Skeletal muscle satellite cell (primary cell): ENCODE results near the gene RANBP17. TPM values are rescaled to one million over a fixed set of nuclear protein-coding genes. Genes with fewer than 3 reads are reported as not detected.

Source experiments
- H3K27me3 ChIP-seq: 2 replicates; pipeline ENCODE4 v1.7.0; 2013; ENCODE audit warnings: low read length; ENCODE audit not compliant: control insufficient read depth, insufficient read depth
- H3K36me3 ChIP-seq: 2 replicates; pipeline ENCODE4 v1.7.0; 2013; ENCODE audit warnings: mild to moderate bottlenecking, control low read depth, low read length; ENCODE audit not compliant: insufficient read depth
- H3K4me1 ChIP-seq: 2 replicates; pipeline ENCODE4 v1.7.0; 2013; ENCODE audit warnings: low read length; ENCODE audit not compliant: control insufficient read depth, insufficient read depth
- H3K4me2 ChIP-seq: 2 replicates; pipeline ENCODE4 v1.7.0; 2013; ENCODE audit warnings: mild to moderate bottlenecking, low read length
- H3K4me3 ChIP-seq: 2 replicates; pipeline ENCODE4 v1.7.0; 2013; ENCODE audit warnings: low read length
- H3K9ac ChIP-seq: 2 replicates; pipeline ENCODE4 v1.7.0; 2013; ENCODE audit warnings: mild to moderate bottlenecking, low read depth, low read length, moderate library complexity
- H3K9me3 ChIP-seq: replicated peaks from 2 replicates; pipeline ENCODE4 v1.7.0; 2013; ENCODE audit warnings: mild to moderate bottlenecking, control low read depth, low read length
- small RNA-seq: library from RNA; depleted of rRNA; stranded (forward); fragments of <200 nt; gene quantifications from one replicate; pipeline ENCODE3, GENCODE V24; 2012

The RANBP17 gene

GRCh38 chr5:171335616-171336015, 473.8 kb downstream of the RANBP17 start:
- Histone ChIP-seq H3K9ac (no peak overlapping the region), H3K4me2 (no peak overlapping the region), H3K4me3 (no peak overlapping the region), H3K9me3 (no peaks in the 10 kb centered on the region), H3K36me3 (no peaks in the 10 kb centered on the region), H3K4me1 (peaks cover 6% of the 10 kb centered on the region), H3K27me3 (peaks cover 56% of the 10 kb centered on the region)

GRCh38 chr5:171336521-171337209, 474.8 kb downstream of the RANBP17 start:
- Histone ChIP-seq H3K4me3 (peak overlapping the region; percentile 70), H3K27me3 (peaks cover 48% of the 10 kb centered on the region), H3K9ac (peak overlapping the region; percentile 60)

GRCh38 chr5:171337210-171337569, 475.4 kb downstream of the RANBP17 start:
- Histone ChIP-seq H3K4me3 (peak overlapping the region; percentile 70), H3K27me3 (peaks cover 43% of the 10 kb centered on the region), H3K4me2 (peak overlapping the region; percentile 87), H3K9me3 (no peaks in the 10 kb centered on the region), H3K9ac (peak overlapping the region; percentile 60), H3K36me3 (no peaks in the 10 kb centered on the region), H3K4me1 (peaks cover 6% of the 10 kb centered on the region)

More at GRCh38 chr5:171336521-171337209, 474.8 kb downstream of the RANBP17 start:
- H3K4me2 ChIP-seq = peak overlapping the region; percentile 87
- peaks cover 6% of the 10 kb centered on the region for H3K4me1 ChIP-seq
- H3K9me3 ChIP-seq = no peaks in the 10 kb centered on the region
- H3K36me3 ChIP-seq = no peaks in the 10 kb centered on the region

GRCh38 chr5:171340042-171340441, 478.2 kb downstream of the RANBP17 start:
- Histone ChIP-seq H3K4me3 (no peak overlapping the region), H3K4me2 (no peak overlapping the region), H3K36me3 (no peaks in the 10 kb centered on the region), H3K9ac (no peak overlapping the region), H3K27me3 (peaks cover 33% of the 10 kb centered on the region), H3K9me3 (no peaks in the 10 kb centered on the region), H3K4me1 (peaks cover 6% of the 10 kb centered on the region)

GRCh38 chr5:171340491-171340890, 478.7 kb downstream of the RANBP17 start:
- H3K4me2 ChIP-seq = no peak overlapping the region
- H3K36me3 ChIP-seq = no peaks in the 10 kb centered on the region
- no peak overlapping the region for H3K9ac ChIP-seq
- peaks cover 6% of the 10 kb centered on the region for H3K4me1 ChIP-seq
- no peaks in the 10 kb centered on the region for H3K9me3 ChIP-seq
- H3K27me3 ChIP-seq = peaks cover 28% of the 10 kb centered on the region
- H3K4me3 ChIP-seq = no peak overlapping the region

GRCh38 chr5:171342362-171343111, 480.7 kb downstream of the RANBP17 start:
- Histone ChIP-seq H3K4me1 (peaks cover 2% of the 10 kb centered on the region), H3K4me2 (no peak overlapping the region), H3K9me3 (no peaks in the 10 kb centered on the region), H3K4me3 (no peak overlapping the region), H3K9ac (no peak overlapping the region), H3K36me3 (no peaks in the 10 kb centered on the region), H3K27me3 (peaks cover 15% of the 10 kb centered on the region)

GRCh38 chr5:171344936-171345608, 483.3 kb downstream of the RANBP17 start:
- no peak overlapping the region for H3K4me3 ChIP-seq
- peaks cover 5% of the 10 kb centered on the region for H3K27me3 ChIP-seq
- H3K9me3 ChIP-seq = no peaks in the 10 kb centered on the region
- H3K36me3 ChIP-seq = no peaks in the 10 kb centered on the region
- no peak overlapping the region for H3K4me2 ChIP-seq
- H3K4me1 ChIP-seq = no peaks in the 10 kb centered on the region
- H3K9ac ChIP-seq = no peak overlapping the region

Small RNAs within 50 kb of the gene (small RNA-seq; reads per million reads assigned to genes)
- gene AC091980.1 = not detected
